GM21390 (cell line): ENCODE data around the gene OR5H2.

Source experiments
- ATAC-seq: cut with Tn5 transposase; IDR thresholded peaks from one replicate; pipeline ENCODE4 v1.9.1; 2021; ENCODE audit not compliant: unreplicated experiment

The OR5H2 gene

GRCh38 chr3:98329392-98330124 is 47.3 kb downstream of the OR5H2 start:
- peak; percentile 55 for ATAC-seq

GRCh38 chr3:98331329-98331728 is 49.0 kb downstream of the OR5H2 start:
- no peak for ATAC-seq
